ENCODE results near the gene FAM89A.

- no peak for TF ChIP-seq CTCF (conservative IDR thresholded peaks at IDR 0.05; ENCODE audit: low read length)
- TF ChIP-seq EZH2phosphoT487 (IDR thresholded peaks at IDR 0.05; ENCODE audit: borderline replicate concordance, low read depth, low read length): no peak
These were observed 39.1 kb upstream of the FAM89A start for GRCh38 chr1:231079163-231079562.
